CD14-positive monocyte (primary cell): Measurements from ENCODE around the gene TADA2A. TPM values are rescaled to one million over a fixed set of nuclear protein-coding genes. Genes with fewer than 3 reads are reported as not detected.

Source experiments
- DNase-seq, 3 donors: peaks; one replicate each; pipeline ENCODE4 v3.0.0-alpha.2; 2011 to 2022
- H2AFZ ChIP-seq: 2 replicates; pipeline ENCODE4 v1.6.0; 2012; ENCODE audit warnings: mild to moderate bottlenecking, low read depth, low read length, inconsistent platforms; ENCODE audit not compliant: insufficient read depth, poor library complexity, severe bottlenecking
- H3K27ac ChIP-seq, 2 donors: 1 replicate in 1 of 2; 2 replicates in 1 of 2; pipeline ENCODE4 v1.5.1; 2012 to 2013; ENCODE audit warnings: low read length in 2 of 2, control low read depth in 1 of 2, inconsistent platforms in 1 of 2, low read depth in 1 of 2, mild to moderate bottlenecking in 1 of 2
- H3K27me3 ChIP-seq, 2 donors: one replicate each; pipeline versions ENCODE4 v1.6.0 to v1.6.1; 2011 to 2013; ENCODE audit warnings: low read length in 2 of 2; ENCODE audit not compliant: control insufficient read depth in 2 of 2, insufficient read depth in 2 of 2
- H3K36me3 ChIP-seq, 2 donors: replicated peaks in 1 of 2; 1 replicate in 1 of 2; 2 replicates in 1 of 2; pipeline versions ENCODE4 v1.5.1 to v1.6.1; 2012 to 2013; ENCODE audit warnings: low read length in 2 of 2, control low read depth in 1 of 2, inconsistent platforms in 1 of 2, mild to moderate bottlenecking in 1 of 2; ENCODE audit not compliant: insufficient read depth in 2 of 2, control insufficient read depth in 1 of 2
- H3K4me1 ChIP-seq, 2 donors: 1 replicate in 1 of 2; 2 replicates in 1 of 2; pipeline versions ENCODE4 v1.5.1 to v1.6.1; 2012 to 2013; ENCODE audit warnings: low read length in 2 of 2, control low read depth in 1 of 2, inconsistent platforms in 1 of 2, mild to moderate bottlenecking in 1 of 2, moderate library complexity in 1 of 2; ENCODE audit not compliant: insufficient read depth in 2 of 2, control insufficient read depth in 1 of 2
- H3K4me2 ChIP-seq: replicated peaks from 2 replicates; pipeline ENCODE3; 2012; ENCODE audit warnings: low read length, moderate library complexity, mild to moderate bottlenecking; ENCODE audit not compliant: poor library complexity, severe bottlenecking; ENCODE audit errors: extremely low read depth
- H3K4me3 ChIP-seq, 3 experiments: fragments of 200-600 bp in 1 of 3; sonication (generic) in 1 of 3; replicated peaks in 1 of 3; 1 replicate in 2 of 3; 2 replicates in 1 of 3; pipeline ENCODE4 v1.5.1; 2011 to 2013; ENCODE audit warnings: low read length in 3 of 3, mild to moderate bottlenecking in 3 of 3, control low read depth in 2 of 3, low read depth in 2 of 3, inconsistent platforms in 1 of 3, moderate library complexity in 1 of 3
- H3K79me2 ChIP-seq: 2 replicates; pipeline ENCODE4 v1.6.0; 2012; ENCODE audit warnings: mild to moderate bottlenecking, control low read depth, inconsistent platforms, low read length, moderate library complexity; ENCODE audit not compliant: insufficient read depth
- H3K9ac ChIP-seq: 2 replicates; pipeline ENCODE4 v1.6.0; 2017; ENCODE audit warnings: low read length, mild to moderate bottlenecking; ENCODE audit not compliant: insufficient read depth, poor library complexity, severe bottlenecking
- H3K9me3 ChIP-seq, 2 donors: replicated peaks in 1 of 2; 1 replicate in 1 of 2; 2 replicates in 1 of 2; pipeline versions ENCODE4 v1.5.1 to v1.6.1; 2012 to 2013; ENCODE audit warnings: low read length in 2 of 2, control low read depth in 1 of 2; ENCODE audit not compliant: control insufficient read depth in 1 of 2, insufficient read depth in 1 of 2
- H4K20me1 ChIP-seq: 2 replicates; pipeline ENCODE4 v1.6.0; 2012; ENCODE audit warnings: mild to moderate bottlenecking, low read length, control low read depth, moderate library complexity; ENCODE audit not compliant: insufficient read depth
- H3K27ac Mint-ChIP-seq, 7 donors: one replicate each; pipeline ENCODE4 v1.8.0; 2020; ENCODE audit warnings: mild to moderate bottlenecking in 7 of 7, mixed read lengths in 7 of 7, moderate library complexity in 6 of 7, inconsistent platforms in 2 of 7
- H3K27me3 Mint-ChIP-seq, 3 donors: one replicate each; pipeline ENCODE4 v1.8.0; 2021 to 2022; ENCODE audit warnings: low read depth in 3 of 3, mild to moderate bottlenecking in 3 of 3, mixed read lengths in 3 of 3, moderate library complexity in 3 of 3, inconsistent platforms in 1 of 3
- H3K36me3 Mint-ChIP-seq, 2 donors: one replicate each; pipeline ENCODE4 v1.8.0; 2020; ENCODE audit warnings: mixed read lengths in 2 of 2, inconsistent platforms in 1 of 2, mild to moderate bottlenecking in 1 of 2
- H3K4me1 Mint-ChIP-seq: one replicate; pipeline ENCODE4 v1.8.0; 2020; ENCODE audit warnings: mild to moderate bottlenecking, mixed read lengths
- H3K4me3 Mint-ChIP-seq, 2 donors: one replicate each; pipeline ENCODE4 v1.8.0; 2020; ENCODE audit warnings: mild to moderate bottlenecking in 2 of 2, mixed read lengths in 2 of 2, moderate library complexity in 1 of 2
- H3K9me3 Mint-ChIP-seq, 7 donors: one replicate each; pipeline ENCODE4 v1.8.0; 2020 to 2022; ENCODE audit warnings: mixed read lengths in 7 of 7, mild to moderate bottlenecking in 6 of 7, moderate library complexity in 6 of 7, inconsistent platforms in 2 of 7
- WGBS: methylation state at CpG from one replicate; pipeline ENCODE4 v1.1.5; 2013; ENCODE audit warnings: missing lambda C conversion rate; ENCODE audit not compliant: insufficient coverage; 5-methylcytosine and 5-hydroxymethylcytosine counted together
- intact Hi-C, 2 donors: fragments of 100-400 bp; cut with micrococcal nuclease; formaldehyde crosslinking; loops; one replicate each; pipeline versions ENCODE4 v1.15.0 to v1.15.1; 2023
- polyA plus RNA-seq, 3 donors: library from polyadenylated mRNA; depleted of rRNA in 1 of 3; unstranded in 2 of 3; stranded (reverse) in 1 of 3; fragments of 300-500 nt in 2 of 3; fragments of >200 nt in 1 of 3; fragmentation: Illumina TruSeq in 2 of 3; gene quantifications; 1 replicate in 2 of 3; 2 replicates in 1 of 3; pipeline ENCODE4 v1.2.3, GENCODE V29; 2012 to 2021
- TF ChIP-seq, protein P1 (sequence below): fragments of 200-600 bp; IDR thresholded peaks from one replicate; pipeline ENCODE4 v1.8.0; 2022; ENCODE audit warnings: antibody characterized with exemption, mild to moderate bottlenecking

The TADA2A gene
- polyA plus RNA-seq, 3 donors: 2.9 to 8.2 (median 4.3) TPM

DNA sequence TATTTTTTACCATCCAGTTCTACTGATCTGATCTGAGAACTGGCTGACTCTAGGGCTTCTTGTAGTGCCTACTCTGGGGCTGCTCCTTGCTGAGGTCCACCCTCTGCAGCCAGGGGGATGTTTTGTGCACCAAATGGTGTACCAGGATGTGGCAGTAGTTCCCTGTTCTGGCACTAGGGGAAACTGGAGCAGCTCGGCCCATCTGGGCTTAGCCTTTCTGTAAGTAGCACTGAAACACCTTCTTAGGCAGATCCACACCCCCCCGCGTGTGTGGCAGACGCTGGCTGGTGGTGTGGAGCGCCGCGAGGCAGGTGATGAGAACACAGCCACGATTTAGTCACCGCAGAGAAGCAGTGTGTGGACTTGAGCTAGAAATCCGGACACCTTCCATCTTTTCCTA, 100.0 kb downstream of the TADA2A start:
- no peaks in the 10 kb centered on the region for H3K4me1 ChIP-seq
- H3K4me1 Mint-ChIP-seq: no peaks in the 10 kb centered on the region
- no peak overlapping the region for H2AFZ ChIP-seq
- no peak overlapping the region for H3K9ac ChIP-seq
- WGBS: 83% methylated on average over 8 of the region's 10 CpGs
- peak overlapping the region in 1 of 7 donors; percentile 38 for H3K27ac Mint-ChIP-seq
- no peaks in the 10 kb centered on the region for H3K36me3 ChIP-seq
- H3K36me3 Mint-ChIP-seq: no peaks in the 10 kb centered on the region
- no peak overlapping the region for H3K4me3 ChIP-seq
- no peaks in the 10 kb centered on the region for H3K27me3 ChIP-seq
- peaks cover 0 to 3% of the 10 kb centered on the region in 2 donors for H3K9me3 ChIP-seq
- H3K79me2 ChIP-seq: no peaks in the 10 kb centered on the region
- no peak overlapping the region for H3K27ac ChIP-seq
- H3K27me3 Mint-ChIP-seq: peaks cover 0 to 2% (median 0%) of the 10 kb centered on the region in 3 donors
- H3K4me3 Mint-ChIP-seq: no peak overlapping the region
- H3K9me3 Mint-ChIP-seq: peaks cover 0 to 2% (median 0%) of the 10 kb centered on the region in 7 donors
- H4K20me1 ChIP-seq: no peaks in the 10 kb centered on the region
- no peak for DNase-seq
- intact Hi-C loops: no loop called here
- TF ChIP-seq, protein P1, sequence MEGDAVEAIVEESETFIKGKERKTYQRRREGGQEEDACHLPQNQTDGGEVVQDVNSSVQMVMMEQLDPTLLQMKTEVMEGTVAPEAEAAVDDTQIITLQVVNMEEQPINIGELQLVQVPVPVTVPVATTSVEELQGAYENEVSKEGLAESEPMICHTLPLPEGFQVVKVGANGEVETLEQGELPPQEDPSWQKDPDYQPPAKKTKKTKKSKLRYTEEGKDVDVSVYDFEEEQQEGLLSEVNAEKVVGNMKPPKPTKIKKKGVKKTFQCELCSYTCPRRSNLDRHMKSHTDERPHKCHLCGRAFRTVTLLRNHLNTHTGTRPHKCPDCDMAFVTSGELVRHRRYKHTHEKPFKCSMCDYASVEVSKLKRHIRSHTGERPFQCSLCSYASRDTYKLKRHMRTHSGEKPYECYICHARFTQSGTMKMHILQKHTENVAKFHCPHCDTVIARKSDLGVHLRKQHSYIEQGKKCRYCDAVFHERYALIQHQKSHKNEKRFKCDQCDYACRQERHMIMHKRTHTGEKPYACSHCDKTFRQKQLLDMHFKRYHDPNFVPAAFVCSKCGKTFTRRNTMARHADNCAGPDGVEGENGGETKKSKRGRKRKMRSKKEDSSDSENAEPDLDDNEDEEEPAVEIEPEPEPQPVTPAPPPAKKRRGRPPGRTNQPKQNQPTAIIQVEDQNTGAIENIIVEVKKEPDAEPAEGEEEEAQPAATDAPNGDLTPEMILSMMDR: peak; percentile 60
- H3K4me2 ChIP-seq: no peak overlapping the region

DNA sequence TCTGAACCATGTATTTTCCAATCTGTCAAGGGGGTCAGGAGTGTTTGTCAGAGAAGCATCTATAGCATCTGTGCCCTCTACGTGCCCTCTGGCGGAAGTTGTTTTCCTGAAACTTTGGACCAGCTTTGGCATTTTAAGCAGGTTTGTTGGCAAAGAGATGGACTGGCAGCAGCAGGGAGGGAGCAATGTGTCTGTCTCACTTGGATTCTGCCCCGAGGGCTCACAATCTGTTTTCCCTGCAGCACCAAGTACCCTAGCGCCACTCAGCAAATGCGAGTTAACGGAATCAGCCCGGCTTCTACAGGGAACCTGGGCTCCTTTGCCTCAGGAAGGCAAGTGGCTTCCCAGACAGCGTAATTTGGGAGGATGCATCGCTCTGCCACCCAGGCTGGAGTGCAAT, 100.4 kb downstream of the TADA2A start:
- Mint-ChIP-seq H3K4me1 (no peaks in the 10 kb centered on the region), H3K27ac (peak overlapping the region in 1 of 7 donors; percentile 38), H3K4me3 (no peak overlapping the region), H3K9me3 (peaks cover 0 to 2% (median 0%) of the 10 kb centered on the region in 7 donors), H3K27me3 (peaks cover 0 to 2% (median 0%) of the 10 kb centered on the region in 3 donors), H3K36me3 (no peaks in the 10 kb centered on the region)
- no peak overlapping the region for H3K9ac ChIP-seq
- no peaks in the 10 kb centered on the region for H3K4me1 ChIP-seq
- H3K27me3 ChIP-seq: no peaks in the 10 kb centered on the region
- H3K4me2 ChIP-seq: no peak overlapping the region
- H3K9me3 ChIP-seq: peaks cover 0 to 3% of the 10 kb centered on the region in 2 donors
- WGBS: 96% methylated on average over 9 of the region's 9 CpGs
- no peak for DNase-seq
- intact Hi-C loops: no loop called here
- TF ChIP-seq, protein P1: no peak
- no peak overlapping the region for H3K27ac ChIP-seq
- H3K4me3 ChIP-seq: no peak overlapping the region
- no peaks in the 10 kb centered on the region for H4K20me1 ChIP-seq
- no peaks in the 10 kb centered on the region for H3K79me2 ChIP-seq
- no peak overlapping the region for H2AFZ ChIP-seq
- H3K36me3 ChIP-seq: no peaks in the 10 kb centered on the region
